Activated CD8-positive, alpha-beta memory T cell treated with anti-CD3 and anti-CD28 coated beads for 1 hour (primary cell): ENCODE results near the gene GHITM.
A peak's percentile ranks its signal among the peaks of the same experiment; 100 is the strongest.
"Not testable (repeated sequence)": the region's sequence is repeated elsewhere in the genome, so short reads cannot be mapped to it uniquely, and the experiment has no call there.

Experiments used
- DNase-seq, 2 donors: peaks; one replicate each; pipeline ENCODE4 v3.0.0-alpha.2; 2020; ENCODE audit warnings: low read depth in 1 of 2; ENCODE audit errors: extremely low read depth in 1 of 2

The GHITM gene

GRCh38 chr10:84139126-84140035, at the start of gene GHITM:
Gene GHITM (plus strand): TSS chr10:84139509. CDS start chr10:84141501, 1,992 bp downstream.
- peak; percentile 98 to 99 for DNase-seq

- DNase-seq: no peak
Observed at GRCh38 chr10:84095811-84096497, 43.4 kb upstream of the GHITM start.

- no peak for DNase-seq
Observed at GRCh38 chr10:84097787-84098353, 41.4 kb upstream of the GHITM start.

GRCh38 chr10:84098667-84099066, 40.6 kb upstream of the GHITM start:
- DNase-seq: no peak

- DNase-seq: no peak
Observed at GRCh38 chr10:84101042-84101441, 38.3 kb upstream of the GHITM start.

- no peak for DNase-seq
Observed at GRCh38 chr10:84108797-84109196, 30.5 kb upstream of the GHITM start.

GRCh38 chr10:84109772-84110171, 29.5 kb upstream of the GHITM start:
- DNase-seq: not testable (repeated sequence)

- not testable (repeated sequence) for DNase-seq
Observed at GRCh38 chr10:84113468-84113867, 25.8 kb upstream of the GHITM start.

GRCh38 chr10:84114088-84114667, 25.1 kb upstream of the GHITM start:
- DNase-seq: no peak

GRCh38 chr10:84117204-84117603, 22.1 kb upstream of the GHITM start:
- not testable (repeated sequence) for DNase-seq

GRCh38 chr10:84117686-84118394, 21.5 kb upstream of the GHITM start:
- no peak for DNase-seq

- DNase-seq: no peak
Observed at GRCh38 chr10:84118395-84119006, 20.8 kb upstream of the GHITM start.

- DNase-seq: no peak
Observed at GRCh38 chr10:84123362-84123761, 15.9 kb upstream of the GHITM start.

GRCh38 chr10:84125910-84126784, 13.2 kb upstream of the GHITM start:
- not testable (repeated sequence) for DNase-seq

GRCh38 chr10:84126785-84127167, 12.5 kb upstream of the GHITM start:
- no peak for DNase-seq

GRCh38 chr10:84135836-84136235, 3.5 kb upstream of the GHITM start:
- DNase-seq: no peak

GRCh38 chr10:84137811-84138210, 1.5 kb upstream of the GHITM start:
- no peak for DNase-seq

GRCh38 chr10:84138478-84139125, 707 bp upstream of the GHITM start:
- DNase-seq: no peak

GRCh38 chr10:84140036-84140379, 699 bp downstream of the GHITM start:
- no peak for DNase-seq
